Cerebellar cortex (tissue), 1 donor: ENCODE results near the gene DNAH17.
A peak's percentile ranks its signal among the peaks of the same experiment; 100 is the strongest.

Experiments
- DNase-seq: peaks from one replicate; pipeline ENCODE4 v3.0.0-alpha.2; 2015; ENCODE audit warnings: low spot score

The DNAH17 gene

GRCh38 chr17:78605886-78606285, 28.7 kb upstream of the DNAH17 start:
- DNase-seq, result no peak

- no peak for DNase-seq
Observed at GRCh38 chr17:78605429-78605828, 28.2 kb upstream of the DNAH17 start.

GRCh38 chr17:78602246-78602645, 25.1 kb upstream of the DNAH17 start:
- no peak for DNase-seq

GRCh38 chr17:78601577-78602190, 24.5 kb upstream of the DNAH17 start:
- DNase-seq, result no peak

GRCh38 chr17:78600181-78600721, 23.1 kb upstream of the DNAH17 start:
- peak; percentile 23 for DNase-seq

- DNase-seq, result no peak
Observed at GRCh38 chr17:78599419-78599818, 22.2 kb upstream of the DNAH17 start.

GRCh38 chr17:78598013-78598471, 20.8 kb upstream of the DNAH17 start:
- no peak for DNase-seq

DNA sequence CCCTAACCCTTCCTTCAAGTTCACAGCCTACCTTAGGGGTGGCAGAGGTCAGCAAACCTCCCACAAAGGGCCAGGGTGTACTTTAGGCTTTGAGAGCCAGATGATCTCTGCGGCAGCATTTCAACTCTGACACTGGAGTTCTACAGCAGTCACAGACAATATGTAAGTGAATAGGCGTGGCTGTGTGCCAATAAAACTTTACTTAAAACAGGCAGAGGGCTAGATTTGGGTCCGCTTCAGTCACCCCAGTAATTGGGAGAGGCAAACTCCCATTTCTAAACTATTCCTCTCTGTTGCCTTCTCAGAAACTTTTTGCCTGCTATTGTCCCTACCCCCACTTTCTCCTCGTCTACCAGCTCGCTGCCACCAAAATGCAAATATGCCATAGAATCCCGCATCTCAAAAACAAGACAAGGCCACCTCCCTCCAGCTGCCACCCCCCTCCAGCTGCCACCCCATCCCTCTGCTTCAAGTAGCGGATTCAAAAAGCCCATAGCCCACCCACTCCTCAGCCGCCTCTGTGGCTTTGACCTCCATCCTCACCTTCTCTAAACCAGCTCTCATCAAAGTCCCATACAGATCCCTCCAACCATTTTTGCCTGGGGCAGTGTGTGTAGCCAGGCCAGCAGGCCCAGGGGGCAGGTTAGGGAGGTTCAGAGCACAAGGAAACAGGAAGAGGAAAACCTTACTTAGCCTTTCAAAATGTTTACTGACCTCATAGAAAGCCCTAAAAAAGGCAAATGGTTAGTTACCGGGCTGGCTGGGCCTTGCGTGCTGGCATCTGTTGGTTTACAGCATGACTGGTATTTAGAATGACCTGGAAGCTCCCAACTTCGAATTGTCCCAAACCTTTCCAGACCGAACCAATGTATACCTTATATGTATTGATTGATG, 19.9 kb upstream of the DNAH17 start:
- DNase-seq, result no peak

DNA sequence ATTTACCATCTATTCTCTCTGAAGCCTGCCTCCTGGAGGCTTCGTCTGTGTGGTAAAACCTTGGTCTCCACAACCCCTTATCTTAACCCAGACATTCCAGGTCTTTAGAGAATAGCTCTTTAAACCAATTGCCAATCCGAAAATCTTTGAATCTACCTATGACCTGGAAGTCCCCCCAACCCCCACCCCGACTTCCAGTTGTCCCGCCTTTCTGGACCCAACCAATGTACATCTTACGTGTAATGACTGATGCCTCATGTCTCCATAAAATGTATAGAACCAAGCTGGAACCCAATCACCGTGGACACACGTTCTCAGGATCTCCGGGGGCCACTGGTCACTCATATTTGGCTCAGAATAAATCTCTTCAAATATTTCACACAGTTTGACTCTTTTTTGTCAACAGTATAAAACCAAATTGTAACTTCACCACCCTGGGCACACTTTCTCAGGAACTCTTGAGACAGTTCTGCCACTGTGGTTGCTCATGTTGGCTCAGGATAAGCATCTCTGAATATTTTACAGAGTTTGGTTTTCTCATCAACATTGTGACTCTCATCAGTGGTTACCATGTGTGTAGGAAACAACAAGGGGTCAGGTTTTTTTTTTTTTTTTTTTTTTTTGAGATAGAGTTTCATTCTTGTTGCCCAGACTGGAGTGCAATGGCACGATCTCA, 18.1 kb upstream of the DNAH17 start:
- no peak for DNase-seq

DNA sequence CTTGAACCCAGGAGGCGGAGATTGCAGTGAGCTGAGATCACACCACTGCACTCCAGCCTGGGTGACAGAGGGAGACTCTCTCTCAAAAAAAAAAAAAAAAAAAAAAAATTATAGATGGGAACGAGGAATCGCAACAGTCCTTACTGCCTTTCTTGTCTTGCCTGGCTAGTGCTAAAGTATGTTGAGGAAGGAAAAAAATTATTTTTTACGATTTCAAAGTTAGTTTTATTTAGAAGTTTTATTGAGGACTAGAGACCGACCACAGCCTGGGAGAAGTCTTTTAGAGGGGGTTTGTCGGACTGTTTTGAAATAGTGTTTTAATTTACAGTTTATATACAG, 15.8 kb upstream of the DNAH17 start:
- DNase-seq, result no peak

DNA sequence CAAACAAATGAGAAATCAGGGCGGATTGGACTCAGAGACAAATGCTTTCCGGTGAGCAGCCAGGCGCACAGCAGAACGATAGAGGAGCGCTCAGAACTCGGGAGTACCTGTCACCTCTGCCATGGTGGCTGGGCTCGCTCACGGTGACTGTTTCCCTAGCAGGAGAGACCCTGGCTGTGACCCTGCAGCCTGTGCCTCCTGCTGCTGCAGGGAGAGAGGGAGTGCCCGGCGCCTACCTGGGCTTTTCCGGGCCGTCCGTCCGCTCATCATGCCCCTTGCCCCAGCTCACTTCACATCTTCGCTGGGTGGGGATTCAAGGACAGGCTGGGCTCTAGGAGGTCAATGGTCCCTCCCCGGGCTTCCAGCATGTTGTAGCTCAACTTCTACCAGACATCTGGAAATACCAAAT, 14.1 kb upstream of the DNAH17 start:
- DNase-seq, result no peak

DNA sequence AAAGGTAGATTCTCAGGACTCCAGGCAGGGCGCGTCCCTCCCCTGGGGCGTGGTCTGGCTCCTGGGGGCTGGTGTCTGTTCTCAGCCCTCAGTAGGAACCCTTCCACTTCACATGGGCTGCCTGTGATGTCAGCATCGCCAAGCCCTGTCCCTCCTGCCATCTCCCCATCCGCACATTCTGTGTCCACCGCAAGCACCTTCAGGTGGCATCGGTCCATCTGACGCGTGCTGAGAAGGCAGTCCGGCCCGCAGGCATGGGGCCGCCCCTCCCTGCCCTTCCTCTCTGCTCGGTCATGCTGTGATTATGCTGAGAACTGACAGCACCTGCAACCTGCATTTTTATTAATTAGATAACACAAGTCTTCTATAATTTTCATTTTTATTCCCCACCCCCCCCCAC, 12.7 kb upstream of the DNAH17 start:
- no peak for DNase-seq

DNA sequence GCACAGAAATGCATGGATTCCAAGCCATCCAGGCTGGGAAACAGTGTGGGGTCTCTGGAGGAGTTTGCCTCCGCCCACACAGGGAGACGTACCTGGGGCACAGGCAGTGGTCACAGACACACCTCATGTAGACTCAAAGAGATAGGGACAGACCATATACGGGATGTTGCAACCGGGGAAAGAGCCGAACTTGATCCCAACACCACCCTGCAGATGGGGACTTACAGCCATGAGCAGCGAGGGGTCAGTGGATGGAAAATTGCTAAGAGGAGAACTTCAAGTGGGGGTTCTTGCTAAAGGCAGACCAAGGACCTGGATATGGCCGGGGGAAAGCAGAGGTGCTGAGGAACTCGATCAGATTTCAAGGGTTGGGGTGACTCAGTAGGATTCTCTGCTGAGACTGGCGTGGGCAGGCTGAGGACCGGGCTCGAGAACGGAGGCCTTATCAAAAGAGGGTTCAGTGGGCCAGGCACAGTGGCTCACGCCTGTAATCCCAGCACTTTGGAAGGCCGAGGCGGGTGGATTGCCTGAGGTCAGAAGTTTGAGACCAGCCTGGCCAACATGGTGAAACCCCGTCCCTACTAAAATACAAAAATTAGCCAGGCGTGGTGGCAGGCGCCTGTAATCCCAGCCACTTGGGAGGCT, 12.0 kb upstream of the DNAH17 start:
- DNase-seq, result no peak

DNA sequence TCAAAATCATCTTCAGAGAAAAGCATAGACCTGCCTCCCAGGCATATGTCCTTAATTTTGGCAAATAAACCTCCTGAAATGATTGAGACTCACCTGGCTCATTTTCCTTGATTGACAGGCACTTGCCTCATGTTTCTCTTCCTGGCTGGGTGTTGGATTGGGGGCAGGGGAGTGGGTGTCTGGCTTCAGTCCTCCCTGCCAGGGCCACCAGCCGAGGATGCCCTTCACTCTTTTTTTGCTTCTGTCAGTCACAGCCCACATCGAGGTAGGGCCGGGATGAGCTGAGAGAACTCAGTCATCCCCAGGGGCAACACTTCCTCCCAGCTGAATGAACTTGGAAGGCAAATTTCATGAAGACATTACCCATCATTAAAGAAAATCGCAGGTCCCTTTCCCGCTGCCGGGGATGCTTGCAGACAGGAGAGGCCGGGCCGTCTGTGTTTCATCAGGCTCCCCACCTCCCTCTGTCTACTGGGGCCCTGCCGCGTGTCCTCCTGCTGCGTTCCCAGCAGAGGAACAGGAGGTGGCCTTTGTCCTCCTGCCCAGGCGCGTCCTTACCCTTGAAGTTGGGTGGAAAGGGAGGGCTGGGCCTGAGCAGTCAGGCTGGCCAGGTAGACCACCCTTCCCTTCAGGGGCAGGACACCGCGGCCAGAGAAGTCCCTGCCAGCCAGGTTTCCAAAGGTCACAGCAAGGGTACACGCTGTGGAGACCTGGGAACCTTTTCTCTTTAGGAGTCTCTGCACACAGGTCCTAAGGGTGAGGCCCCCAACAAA, 11.2 kb upstream of the DNAH17 start:
- no peak for DNase-seq

- no peak for DNase-seq
Observed at GRCh38 chr17:78585006-78585630, 7.9 kb upstream of the DNAH17 start.

DNA sequence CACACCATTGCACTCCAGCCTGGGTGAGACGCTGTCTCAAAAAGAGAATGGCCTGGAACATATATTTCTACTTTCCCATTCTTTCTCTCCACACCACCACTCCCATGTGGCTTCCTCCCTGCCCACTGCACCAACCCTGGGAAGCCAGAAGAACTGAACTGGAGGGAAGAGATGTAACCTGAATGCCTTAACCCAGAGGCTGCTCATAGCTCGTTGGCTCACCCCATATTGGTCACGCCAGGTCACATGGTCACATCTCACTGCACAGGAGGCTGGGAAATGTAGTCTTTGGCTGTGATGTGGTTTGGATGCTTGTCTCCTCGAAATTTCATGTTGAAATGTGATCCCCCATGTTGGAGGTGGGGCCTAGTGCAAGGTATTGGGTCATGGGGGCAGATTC, 5.9 kb upstream of the DNAH17 start:
- DNase-seq, result no peak

- no peak for DNase-seq
Observed at GRCh38 chr17:78581304-78581703, 4.1 kb upstream of the DNAH17 start.

GRCh38 chr17:78580277-78580804, 3.1 kb upstream of the DNAH17 start:
- no peak for DNase-seq

DNA sequence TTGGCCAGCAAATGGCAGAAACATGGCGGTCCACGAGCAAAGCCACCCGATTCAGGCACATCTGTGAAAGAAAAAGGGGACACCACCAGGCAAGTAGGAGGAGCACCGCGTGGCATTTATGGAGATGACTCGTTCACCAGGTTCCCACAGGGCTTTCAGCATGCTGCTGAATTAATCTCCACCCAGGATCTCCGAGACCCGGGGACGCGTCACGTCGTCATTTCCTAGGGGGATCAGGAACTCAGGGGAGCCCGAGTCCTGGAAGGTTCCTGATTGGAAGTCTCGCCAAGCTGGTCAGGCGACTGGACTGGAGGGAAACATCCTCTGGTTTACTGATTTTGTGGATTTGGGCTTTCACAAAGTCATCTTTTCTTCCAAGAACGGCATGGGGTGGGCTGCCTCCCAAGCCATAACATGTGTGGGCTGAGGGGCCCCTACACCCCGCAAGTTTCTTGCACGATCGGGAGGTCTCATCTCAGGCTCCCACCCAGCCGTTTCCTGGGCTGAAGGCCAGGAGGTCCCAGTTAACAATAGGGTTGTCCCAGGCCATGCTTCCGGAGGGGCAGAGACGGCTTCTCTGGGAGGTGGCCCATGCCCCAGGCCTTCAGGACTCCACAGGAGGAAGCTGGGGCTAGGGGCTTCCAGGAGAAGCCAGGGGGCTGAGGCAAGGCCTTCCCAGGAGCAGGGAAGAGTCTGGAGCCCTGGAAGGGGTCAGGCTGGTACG, 645 bp downstream of the DNAH17 start:
- no peak for DNase-seq

DNA sequence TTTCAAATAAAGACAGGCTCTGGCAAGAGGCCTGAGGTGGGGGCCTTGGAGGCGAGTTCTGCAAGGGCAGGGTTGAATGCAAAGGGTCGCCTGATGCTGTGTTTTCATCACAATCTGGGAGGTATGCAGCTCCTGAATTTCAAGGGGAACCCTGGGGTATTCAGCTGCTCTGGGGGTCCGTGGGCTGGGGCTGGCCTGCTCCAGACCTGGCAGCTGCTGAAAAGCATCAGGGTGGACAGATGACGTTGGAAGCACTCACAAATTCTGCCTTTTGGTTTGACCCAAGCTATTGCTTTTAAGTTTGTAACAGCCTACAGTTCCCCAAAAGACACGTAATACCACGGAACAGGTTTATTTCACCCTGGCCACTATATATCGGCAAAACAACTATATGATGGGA, 1.3 kb downstream of the DNAH17 start:
- no peak for DNase-seq
